Putamen (tissue), 1 donor: Measurements from ENCODE around the gene ATP2C2.
A peak's percentile ranks its signal among the peaks of the same experiment; 100 is the strongest.
"Not testable (repeated sequence)": the region's sequence is repeated elsewhere in the genome, so short reads cannot be mapped to it uniquely, and the experiment has no call there.

Source experiments
- DNase-seq: peaks from one replicate; pipeline ENCODE4 v3.0.0-alpha.2; 2016; ENCODE audit warnings: low spot score

The ATP2C2 gene

DNA sequence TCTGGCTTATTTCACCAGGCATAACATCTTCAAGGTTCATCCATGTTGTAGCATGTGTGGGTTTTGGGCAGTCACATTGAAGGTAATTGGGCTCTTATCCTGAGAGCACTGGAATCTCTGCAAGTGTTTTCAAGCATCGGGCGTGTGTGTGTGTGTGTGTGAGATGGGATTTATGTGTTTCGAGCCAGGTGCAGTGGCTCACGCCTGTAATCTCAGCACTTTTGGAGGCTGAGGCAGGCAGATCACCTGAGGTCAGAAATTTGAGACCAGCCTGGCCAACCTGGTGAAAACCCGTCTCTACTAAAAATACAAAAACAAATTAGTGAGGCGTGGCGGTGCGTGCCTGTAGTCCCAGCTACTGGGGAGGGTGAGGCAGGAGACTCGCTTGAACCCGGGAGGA lies 27.7 kb downstream of the ATP2C2 start:
- DNase-seq, result not testable (repeated sequence)

GRCh38 chr16:84396537-84397008 lies 28.2 kb downstream of the ATP2C2 start:
- no peak for DNase-seq

- no peak for DNase-seq
These were observed 28.8 kb downstream of the ATP2C2 start for GRCh38 chr16:84397090-84397489.

DNA sequence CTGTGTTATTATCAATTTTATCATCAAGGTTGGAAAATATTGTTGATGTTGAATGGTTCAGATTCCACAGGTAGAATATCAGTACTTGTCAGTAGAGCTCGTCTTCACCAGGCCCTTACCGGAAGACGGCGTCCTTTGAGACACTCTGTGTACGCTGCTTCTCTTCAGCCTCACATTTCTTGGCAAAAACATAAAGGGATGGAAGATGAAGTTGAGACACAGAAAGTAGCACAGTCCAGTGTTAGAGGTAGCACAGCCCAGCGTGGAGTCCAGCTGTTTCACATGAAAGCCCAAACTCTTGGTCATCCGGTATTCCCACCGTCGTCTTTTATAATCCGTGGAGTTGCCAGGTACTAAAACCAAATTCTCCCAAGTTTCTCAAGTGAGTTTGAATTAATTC lies 30.4 kb downstream of the ATP2C2 start:
- DNase-seq, result no peak

- not testable (repeated sequence) for DNase-seq
These were observed 31.6 kb downstream of the ATP2C2 start for GRCh38 chr16:84399912-84400311.

DNA sequence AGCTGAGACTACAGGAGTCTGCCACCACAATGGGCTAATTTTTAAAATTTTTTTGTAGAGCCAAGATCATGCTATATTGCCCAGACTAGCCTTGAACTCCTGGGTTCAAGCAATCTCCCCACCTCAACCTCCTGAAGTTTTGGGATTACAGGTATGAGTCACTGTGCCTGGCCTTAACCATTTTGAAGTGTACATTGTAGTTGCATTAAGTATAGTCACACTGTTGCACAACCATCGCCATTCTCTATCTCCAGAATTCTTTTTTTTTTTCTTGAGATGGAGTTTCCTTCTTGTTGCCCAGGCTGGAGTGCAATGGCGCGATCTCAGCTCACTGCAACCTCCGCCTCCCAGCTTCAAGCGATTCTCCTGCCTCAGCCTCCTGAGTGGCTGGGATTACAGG lies 35.1 kb downstream of the ATP2C2 start:
- DNase-seq, result not testable (repeated sequence)

DNA sequence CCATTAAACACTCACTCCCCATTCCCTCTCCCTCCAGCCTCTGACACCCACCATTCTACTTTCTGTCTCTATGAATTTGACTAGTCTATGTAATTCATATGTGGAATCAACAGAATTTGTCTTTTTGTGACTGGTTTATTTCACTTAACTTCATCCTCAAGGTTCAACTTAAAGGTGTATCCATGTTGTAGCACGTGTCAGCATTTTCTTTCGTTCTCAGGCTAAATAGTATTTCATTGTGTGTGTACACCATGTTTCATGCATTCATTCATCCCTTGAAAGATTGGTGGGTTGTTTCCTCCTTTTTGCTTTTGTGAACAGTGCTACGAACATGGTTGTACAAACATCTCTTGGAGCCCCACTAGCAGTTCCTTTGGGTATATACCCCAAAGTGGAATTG lies 36.0 kb downstream of the ATP2C2 start:
- DNase-seq, result no peak

- DNase-seq, result no peak
These were observed 36.8 kb downstream of the ATP2C2 start for GRCh38 chr16:84404936-84405639.

- peak; percentile 91 for DNase-seq
These were observed 37.9 kb downstream of the ATP2C2 start for GRCh38 chr16:84406006-84406963.

DNA sequence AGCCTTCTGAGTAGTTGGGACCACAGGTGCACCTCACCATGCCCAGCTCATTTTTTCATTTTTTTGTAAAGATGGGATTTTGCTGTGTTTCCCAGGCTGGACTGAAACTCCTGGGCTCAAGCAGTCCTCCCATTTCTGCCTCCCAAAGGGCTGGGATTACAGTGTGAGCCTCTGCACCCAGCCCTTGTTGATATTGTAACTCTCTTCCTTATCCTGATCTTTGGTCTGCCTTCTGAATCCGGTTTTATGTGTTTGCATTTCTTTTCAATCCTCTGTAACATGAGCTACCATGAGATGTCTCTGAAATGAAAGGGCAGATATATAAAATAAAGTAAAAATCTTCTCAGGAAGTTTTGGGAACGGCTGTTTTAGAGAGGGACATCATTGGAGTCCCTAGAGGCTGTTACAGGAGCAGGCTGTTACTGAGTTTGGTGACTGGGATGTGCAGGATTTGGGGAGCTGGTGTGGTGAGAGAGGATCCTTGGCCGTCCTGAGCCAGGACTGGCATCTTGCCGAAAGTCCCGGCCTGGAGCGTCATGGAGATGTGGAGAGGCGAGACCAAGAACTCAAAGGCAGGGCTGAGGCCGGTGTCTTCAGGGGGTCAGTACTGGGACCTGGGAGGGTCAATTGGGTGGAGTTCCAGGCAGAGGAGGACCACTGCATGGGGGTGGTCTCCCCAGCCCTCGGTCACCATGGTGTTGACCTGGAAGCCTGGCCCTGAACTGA lies 39.4 kb downstream of the ATP2C2 start:
- DNase-seq, result no peak

DNA sequence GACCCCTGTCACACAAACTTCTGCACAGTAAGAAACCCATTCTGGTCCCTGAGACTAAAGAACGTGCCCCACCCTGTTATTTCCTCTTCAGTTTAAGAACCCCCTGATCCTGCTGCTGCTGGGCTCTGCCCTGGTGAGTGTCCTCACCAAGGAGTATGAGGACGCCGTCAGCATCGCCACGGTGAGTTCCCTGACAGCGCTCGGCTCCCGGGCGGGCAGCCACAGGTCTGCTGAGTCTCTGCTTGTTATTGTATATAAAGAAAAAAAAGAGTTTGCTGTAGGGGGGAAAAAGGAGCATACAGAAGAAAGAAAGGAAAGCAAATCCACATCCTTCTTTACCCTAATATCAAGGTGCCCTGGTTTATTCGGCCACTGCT lies 40.0 kb downstream of the ATP2C2 start:
- DNase-seq, result no peak

GRCh38 chr16:84408856-84409255 lies 40.5 kb downstream of the ATP2C2 start:
- no peak for DNase-seq

GRCh38 chr16:84410361-84411138 lies 42.2 kb downstream of the ATP2C2 start:
- DNase-seq, result no peak

- no peak for DNase-seq
These were observed 43.4 kb downstream of the ATP2C2 start for GRCh38 chr16:84411768-84412167.

DNA sequence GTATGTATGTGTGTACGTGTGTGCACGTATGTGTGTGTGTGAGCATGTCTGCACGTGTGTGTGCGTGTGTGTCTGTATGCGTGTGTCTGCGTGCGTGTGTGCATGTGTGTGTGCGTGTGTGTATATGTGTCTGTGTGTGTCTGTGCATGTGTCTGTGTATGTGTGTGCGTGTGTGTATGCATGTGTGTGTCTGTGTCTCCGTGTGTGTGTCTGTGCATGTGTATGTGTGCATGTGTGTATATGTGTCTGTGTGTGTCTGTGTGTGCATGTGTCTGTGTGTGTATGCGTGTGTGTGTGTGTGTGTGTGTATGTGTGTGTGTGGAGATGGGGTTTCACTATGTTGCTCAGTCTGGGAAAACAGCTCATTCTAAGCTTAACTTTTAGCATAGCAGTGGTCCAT lies 43.9 kb downstream of the ATP2C2 start:
- no peak for DNase-seq

- DNase-seq, result no peak
These were observed 45.1 kb downstream of the ATP2C2 start for GRCh38 chr16:84413244-84414004.

DNA sequence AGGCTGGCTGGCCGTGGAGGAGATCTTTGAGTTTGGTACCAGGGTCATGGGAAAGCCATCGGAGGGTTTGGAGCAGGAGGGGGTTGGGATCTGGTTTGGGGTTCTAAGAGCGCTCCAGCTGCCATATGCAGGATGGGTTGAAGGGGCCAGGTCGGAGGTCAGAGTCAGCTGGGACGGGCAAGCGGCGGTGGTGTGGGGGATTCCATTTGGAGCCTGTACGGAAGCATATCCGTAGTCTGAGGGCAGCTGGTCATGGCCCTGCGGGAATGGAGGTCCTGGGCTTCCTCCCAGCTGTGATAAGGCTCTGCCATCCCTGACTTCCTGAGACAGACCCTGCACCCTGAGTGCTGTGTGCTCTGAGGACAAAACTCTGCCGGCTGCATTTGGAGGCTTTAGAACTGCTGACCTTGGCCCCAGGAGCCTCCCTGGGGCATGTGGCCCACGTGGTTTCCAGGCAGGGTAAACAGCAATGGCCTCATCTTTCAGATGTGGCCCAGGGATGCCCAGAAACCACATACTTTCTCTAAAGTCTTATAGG lies 46.5 kb downstream of the ATP2C2 start:
- DNase-seq, result no peak

GRCh38 chr16:84416407-84417321 lies 48.3 kb downstream of the ATP2C2 start:
- no peak for DNase-seq

DNA sequence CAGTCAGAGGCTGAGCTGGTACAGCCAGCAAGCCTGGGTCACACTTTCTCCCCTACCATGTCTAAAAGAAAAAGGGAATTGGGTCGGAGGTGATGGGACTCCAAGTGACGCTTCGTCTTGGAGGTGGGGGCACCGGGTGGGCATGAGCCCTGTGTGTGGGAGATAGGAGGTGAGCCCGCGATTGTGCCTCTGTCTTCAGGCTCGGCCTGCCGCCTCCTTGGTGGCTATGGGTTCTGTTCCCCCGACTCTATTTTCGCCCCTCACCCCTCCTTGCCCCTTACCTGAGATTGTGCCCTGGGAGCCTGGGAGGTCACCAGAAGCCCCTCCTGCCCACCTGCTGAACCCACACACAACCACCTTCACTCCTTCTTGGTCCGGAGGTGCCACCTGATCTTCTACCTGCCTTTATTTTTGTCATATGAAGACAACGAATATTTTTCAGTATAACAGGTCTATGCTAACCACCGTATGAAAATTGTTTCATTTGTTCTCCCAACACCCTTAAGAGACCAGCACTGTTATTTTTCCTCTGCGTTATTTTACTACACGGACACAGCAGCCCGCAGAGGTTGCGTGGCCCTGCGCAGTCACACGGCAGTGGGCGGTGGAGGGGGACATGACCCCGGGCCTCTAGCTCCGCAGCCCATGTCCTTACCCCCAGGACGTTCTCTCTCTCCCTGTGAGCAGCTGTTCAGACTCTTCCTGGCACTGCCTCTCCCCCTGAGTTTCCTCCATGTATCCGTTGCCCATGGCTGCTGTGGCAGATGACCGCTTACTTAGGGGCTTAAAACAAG lies 49.9 kb downstream of the ATP2C2 start:
- no peak for DNase-seq
